SK-N-SH treated with all-trans-retinoic acid at 6 μM for 48 hours (cell line): ENCODE data around the gene JSRP1.

Experiments
- CREB5 ChIP-seq: fragments of 250-450 bp; sonication (Bioruptor Pico); IDR thresholded peaks from 2 replicates; pipeline ENCODE4 v1.5.1; 2020; ENCODE audit warnings: low read depth, mild to moderate bottlenecking, moderate library complexity
- ESRRG ChIP-seq: fragments of 250-450 bp; sonication (Bioruptor Pico); IDR thresholded peaks from 2 replicates; pipeline ENCODE4 v1.6.1; 2021; ENCODE audit warnings: mild to moderate bottlenecking
- ISL1 ChIP-seq: fragments of 250-450 bp; sonication (Bioruptor Pico); IDR thresholded peaks from 2 replicates; pipeline ENCODE4 v2.1.2; 2022; ENCODE audit warnings: mild to moderate bottlenecking, moderate library complexity
- PATZ1 ChIP-seq: fragments of 250-450 bp; sonication (Bioruptor Pico); IDR thresholded peaks from 2 replicates; pipeline ENCODE4 v1.8.0; 2020; ENCODE audit warnings: mild to moderate bottlenecking, moderate library complexity, borderline replicate concordance
- PPARA ChIP-seq: fragments of 250-450 bp; sonication (Bioruptor Pico); IDR thresholded peaks from 2 replicates; pipeline ENCODE4 v1.5.0; 2020; ENCODE audit warnings: mild to moderate bottlenecking, borderline replicate concordance
- RARB ChIP-seq: fragments of 250-450 bp; sonication (Bioruptor Pico); IDR thresholded peaks from 2 replicates; pipeline ENCODE4 v1.8.0; 2021; ENCODE audit warnings: mild to moderate bottlenecking, moderate library complexity
- TCF4 ChIP-seq: fragments of 250-450 bp; sonication (Bioruptor Pico); IDR thresholded peaks from 2 replicates; pipeline ENCODE4 v1.8.0; 2021; ENCODE audit warnings: mild to moderate bottlenecking, moderate library complexity, borderline replicate concordance
- TOX ChIP-seq: fragments of 250-450 bp; sonication (Bioruptor Pico); IDR thresholded peaks from 2 replicates; pipeline ENCODE4 v1.8.0; 2021; ENCODE audit warnings: mild to moderate bottlenecking, moderate library complexity, borderline replicate concordance
- ZFP3 ChIP-seq: fragments of 250-450 bp; sonication (Bioruptor Pico); IDR thresholded peaks from 2 replicates; pipeline ENCODE4 v1.5.0; 2020; ENCODE audit warnings: mild to moderate bottlenecking, moderate library complexity
- ZFP30 ChIP-seq: fragments of 450-650 bp; formaldehyde crosslinking; IDR thresholded peaks from 2 replicates; pipeline ENCODE4 v1.5.0; 2022; ENCODE audit warnings: mild to moderate bottlenecking, moderate library complexity
- ZNF565 ChIP-seq: fragments of 450-650 bp; formaldehyde crosslinking; conservative IDR thresholded peaks from 2 replicates; pipeline ENCODE4 v1.5.0; 2020; ENCODE audit warnings: low read depth, mild to moderate bottlenecking, moderate library complexity

GRCh38 chr19:2290441-2291184 lies 34.4 kb upstream of the JSRP1 start:
- TF ChIP-seq CREB5 (CRISPR knock-in tag) (no peak), ESRRG (CRISPR knock-in tag) (no peak), ZNF565 (CRISPR knock-in tag) (no peak), ISL1 (CRISPR knock-in tag) (no peak), ZFP30 (CRISPR knock-in tag) (no peak), PPARA (CRISPR knock-in tag) (no peak), TCF4 (CRISPR knock-in tag) (no peak), ZFP3 (CRISPR knock-in tag) (no peak), PATZ1 (CRISPR knock-in tag) (no peak), TOX (CRISPR knock-in tag) (no peak), RARB (CRISPR knock-in tag) (no peak)
